A673 (cell line): ENCODE data around the gene TRIML1. TPM values are rescaled to one million over a fixed set of nuclear protein-coding genes. Genes with fewer than 3 reads are reported as not detected.

Experiments used
- BruUV-seq: library from RNA; stranded (reverse); fragments of 400-500 nt; replicated peaks from 2 replicates; lab custom pipeline; 2021; lab: Mats Ljungman, UMichigan
- CTCF ChIA-PET: fragments of 300-600 bp; sonication (Branson Sonifier 250); formaldehyde crosslinking; loops from one replicate; lab custom pipeline; 2022; ENCODE audit warnings: antibody characterized with exemption; lab: Charles Lee
- POLR2A ChIA-PET: fragments of 300-600 bp; sonication (Branson Sonifier 250); formaldehyde crosslinking; loops from one replicate; lab custom pipeline; 2022; ENCODE audit warnings: antibody characterized with exemption; ENCODE audit not compliant: low non-redundant PET; lab: Charles Lee
- DNase-seq: peaks from one replicate; pipeline ENCODE4 v3.0.0-alpha.2; 2015; ENCODE audit warnings: low spot score
- H3K27ac ChIP-seq: fragments of 200-600 bp; sonication (generic); 2 replicates; pipeline ENCODE4 v1.5.1; 2016; ENCODE audit warnings: mixed run types, low read depth, mild to moderate bottlenecking, mixed read lengths, antibody characterized with exemption, low read length; ENCODE audit not compliant: poor library complexity, severe bottlenecking
- H3K27me3 ChIP-seq: fragments of 200-600 bp; sonication (generic); replicated peaks from 2 replicates; pipeline ENCODE4 v1.6.1; 2017; ENCODE audit warnings: mixed run types, low read depth, mild to moderate bottlenecking, mixed read lengths, antibody characterized with exemption, low read length; ENCODE audit not compliant: insufficient read depth, poor library complexity
- H3K36me3 ChIP-seq: fragments of 200-600 bp; sonication (generic); 2 replicates; pipeline ENCODE4 v1.6.1; 2016; ENCODE audit warnings: mixed run types, mild to moderate bottlenecking, mixed read lengths, antibody characterized with exemption, low read length; ENCODE audit not compliant: insufficient read depth, poor library complexity, severe bottlenecking
- H3K4me1 ChIP-seq: fragments of 200-600 bp; sonication (generic); 2 replicates; pipeline ENCODE4 v1.6.1; 2017; ENCODE audit warnings: mixed run types, mild to moderate bottlenecking, mixed read lengths, antibody characterized with exemption, low read length; ENCODE audit not compliant: insufficient read depth, poor library complexity, severe bottlenecking
- H3K4me3 ChIP-seq: fragments of 200-600 bp; sonication (generic); 2 replicates; pipeline ENCODE4 v1.5.1; 2016; ENCODE audit warnings: low read depth, mixed run types, mild to moderate bottlenecking, mixed read lengths, low read length; ENCODE audit not compliant: poor library complexity, severe bottlenecking
- H3K9me3 ChIP-seq: fragments of 200-600 bp; sonication (generic); 2 replicates; pipeline ENCODE4 v1.6.1; 2016; ENCODE audit warnings: mixed run types, low read depth, mild to moderate bottlenecking, mixed read lengths, antibody characterized with exemption, low read length; ENCODE audit not compliant: poor library complexity, severe bottlenecking
- EZH2 ChIP-seq: fragments of 200-600 bp; sonication (generic); IDR thresholded peaks from 2 replicates; pipeline ENCODE4 v1.6.1; 2017; ENCODE audit warnings: borderline replicate concordance, low read depth, mild to moderate bottlenecking, mixed read lengths, antibody characterized with exemption, low read length; ENCODE audit not compliant: poor library complexity, severe bottlenecking
- intact Hi-C: fragments of 100-400 bp; cut with micrococcal nuclease; formaldehyde crosslinking; loops from one replicate; pipeline ENCODE4 v1.10.0; 2022; ENCODE audit not compliant: unreplicated experiment
- total RNA-seq: library from RNA; stranded (reverse); gene quantifications from 2 replicates; pipeline ENCODE4 v1.2.3, GENCODE V29; 2021
- TF ChIP-seq, protein P1 (sequence below): fragments of 300-800, 200-600 bp; sonication (generic); conservative IDR thresholded peaks from 2 replicates; pipeline ENCODE4 v1.5.1; 2017; ENCODE audit warnings: low read depth, mild to moderate bottlenecking, antibody characterized with exemption, low read length, moderate library complexity, mixed read lengths

The TRIML1 gene
- total RNA-seq, 1 experiment from 2014 or later, result not detected

DNA sequence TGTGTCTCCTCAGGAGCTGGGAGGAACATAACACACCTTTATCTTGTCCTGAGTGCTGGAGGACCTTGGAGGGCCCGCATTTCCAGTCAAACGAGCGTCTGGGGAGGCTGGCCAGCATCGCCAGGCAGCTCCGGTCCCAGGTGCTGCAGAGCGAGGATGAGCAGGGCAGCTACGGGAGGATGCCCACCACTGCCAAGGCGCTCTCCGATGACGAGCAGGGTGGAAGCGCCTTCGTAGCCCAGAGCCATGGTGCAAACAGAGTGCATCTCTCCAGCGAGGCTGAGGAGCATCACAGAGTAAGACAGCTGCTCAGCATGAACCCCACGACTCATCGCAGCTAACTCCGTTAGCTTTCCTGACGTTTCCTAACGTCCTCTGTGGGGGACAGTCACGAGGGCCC, 430 bp downstream of the TRIML1 start:
- no peaks in the 10 kb centered on the region for H3K27me3 ChIP-seq
- no peaks in the 10 kb centered on the region for H3K36me3 ChIP-seq
- BruUV-seq, result no TSS peak
- ChIA-PET CTCF (no interaction called here), POLR2A (no interaction called here)
- no peak overlapping the region for H3K27ac ChIP-seq
- H3K4me1 ChIP-seq, result no peaks in the 10 kb centered on the region
- H3K4me3 ChIP-seq, result no peak overlapping the region
- intact Hi-C loops, result no loop called here
- no peak for TF ChIP-seq EZH2
- TF ChIP-seq, protein P1, sequence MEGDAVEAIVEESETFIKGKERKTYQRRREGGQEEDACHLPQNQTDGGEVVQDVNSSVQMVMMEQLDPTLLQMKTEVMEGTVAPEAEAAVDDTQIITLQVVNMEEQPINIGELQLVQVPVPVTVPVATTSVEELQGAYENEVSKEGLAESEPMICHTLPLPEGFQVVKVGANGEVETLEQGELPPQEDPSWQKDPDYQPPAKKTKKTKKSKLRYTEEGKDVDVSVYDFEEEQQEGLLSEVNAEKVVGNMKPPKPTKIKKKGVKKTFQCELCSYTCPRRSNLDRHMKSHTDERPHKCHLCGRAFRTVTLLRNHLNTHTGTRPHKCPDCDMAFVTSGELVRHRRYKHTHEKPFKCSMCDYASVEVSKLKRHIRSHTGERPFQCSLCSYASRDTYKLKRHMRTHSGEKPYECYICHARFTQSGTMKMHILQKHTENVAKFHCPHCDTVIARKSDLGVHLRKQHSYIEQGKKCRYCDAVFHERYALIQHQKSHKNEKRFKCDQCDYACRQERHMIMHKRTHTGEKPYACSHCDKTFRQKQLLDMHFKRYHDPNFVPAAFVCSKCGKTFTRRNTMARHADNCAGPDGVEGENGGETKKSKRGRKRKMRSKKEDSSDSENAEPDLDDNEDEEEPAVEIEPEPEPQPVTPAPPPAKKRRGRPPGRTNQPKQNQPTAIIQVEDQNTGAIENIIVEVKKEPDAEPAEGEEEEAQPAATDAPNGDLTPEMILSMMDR, result no peak
- DNase-seq, result peak; percentile 43
- H3K9me3 ChIP-seq, result no peaks in the 10 kb centered on the region

GRCh38 chr4:188143731-188144130, 4.5 kb downstream of the TRIML1 start:
- H3K4me1 ChIP-seq, result no peaks in the 10 kb centered on the region
- no peaks in the 10 kb centered on the region for H3K36me3 ChIP-seq
- H3K27me3 ChIP-seq, result no peaks in the 10 kb centered on the region
- H3K4me3 ChIP-seq, result no peak overlapping the region
- H3K27ac ChIP-seq, result no peak overlapping the region
- no peak for DNase-seq
- no peaks in the 10 kb centered on the region for H3K9me3 ChIP-seq
- intact Hi-C loops, result no loop called here
- no TSS peak for BruUV-seq
- ChIA-PET CTCF (no interaction called here), POLR2A (no interaction called here)
- no peak for TF ChIP-seq EZH2
- TF ChIP-seq, protein P1, result no peak

GRCh38 chr4:188145601-188146000, 6.4 kb downstream of the TRIML1 start:
- DNase-seq, result no peak
- no peaks in the 10 kb centered on the region for H3K36me3 ChIP-seq
- H3K4me3 ChIP-seq, result no peak overlapping the region
- TF ChIP-seq EZH2, result no peak
- TF ChIP-seq, protein P1, result no peak
- ChIA-PET POLR2A (no interaction called here), CTCF (no interaction called here)
- intact Hi-C loops, result no loop called here
- no peak overlapping the region for H3K27ac ChIP-seq
- H3K27me3 ChIP-seq, result no peaks in the 10 kb centered on the region
- no TSS peak for BruUV-seq
- no peaks in the 10 kb centered on the region for H3K9me3 ChIP-seq
- H3K4me1 ChIP-seq, result no peaks in the 10 kb centered on the region
